Activated B cell treated with CpG ODN at 0.5 μM for 24 hours (primary cell): ENCODE data around the gene FAM177B. TPM values are rescaled to one million over a fixed set of nuclear protein-coding genes. Genes with fewer than 3 reads are reported as not detected.
"Not testable (repeated sequence)": the region's sequence is repeated elsewhere in the genome, so short reads cannot be mapped to it uniquely, and the experiment has no call there.

Experiments
- ATAC-seq: fragments of 200-7000 bp; cut with Tn5 transposase; one replicate; pipeline ENCODE4 v1.10.0; 2021; ENCODE audit warnings: low read depth, mild to moderate bottlenecking, moderate library complexity
- CTCF ChIA-PET: fragments of 350-600 bp; sonication (Branson Sonifier 250); formaldehyde crosslinking; loops from one replicate; lab custom pipeline; 2021; ENCODE audit warnings: antibody characterized with exemption; lab: Charles Lee
- POLR2A ChIA-PET: fragments of 350-600 bp; sonication (Branson Sonifier 250); formaldehyde crosslinking; loops from one replicate; lab custom pipeline; 2021; ENCODE audit warnings: antibody characterized with exemption; lab: Charles Lee
- DNase-seq: peaks from one replicate; pipeline ENCODE4 v3.0.0; 2022
- H3K27ac Mint-ChIP-seq: one replicate; pipeline ENCODE4 v1.8.0; 2020; ENCODE audit warnings: mixed read lengths
- H3K27me3 Mint-ChIP-seq: one replicate; pipeline ENCODE4 v1.8.0; 2021; ENCODE audit warnings: mixed read lengths
- H3K36me3 Mint-ChIP-seq: one replicate; pipeline ENCODE4 v1.8.0; 2021; ENCODE audit warnings: low read depth, mixed read lengths
- H3K4me1 Mint-ChIP-seq: one replicate; pipeline ENCODE4 v1.8.0; 2021; ENCODE audit warnings: mixed read lengths
- H3K4me3 Mint-ChIP-seq: one replicate; pipeline ENCODE4 v1.8.0; 2020; ENCODE audit warnings: mild to moderate bottlenecking, mixed read lengths
- H3K9me3 Mint-ChIP-seq: one replicate; pipeline ENCODE4 v1.8.0; 2020; ENCODE audit warnings: mixed read lengths
- CTCF ChIP-seq: fragments of 200-600 bp; IDR thresholded peaks from one replicate; pipeline ENCODE4 v1.8.0; 2022; ENCODE audit warnings: antibody characterized with exemption, mild to moderate bottlenecking
- intact Hi-C: fragments of 100-400 bp; cut with micrococcal nuclease; formaldehyde crosslinking; loops from one replicate; pipeline ENCODE4 v1.15.1; 2024
- total RNA-seq: library from RNA; stranded (reverse); gene quantifications from 2 replicates; pipeline ENCODE4 v1.2.3, GENCODE V29; 2022

Gene FAM177B
- total RNA-seq, 1 donor from 2014 or later = 3.5 TPM

DNA sequence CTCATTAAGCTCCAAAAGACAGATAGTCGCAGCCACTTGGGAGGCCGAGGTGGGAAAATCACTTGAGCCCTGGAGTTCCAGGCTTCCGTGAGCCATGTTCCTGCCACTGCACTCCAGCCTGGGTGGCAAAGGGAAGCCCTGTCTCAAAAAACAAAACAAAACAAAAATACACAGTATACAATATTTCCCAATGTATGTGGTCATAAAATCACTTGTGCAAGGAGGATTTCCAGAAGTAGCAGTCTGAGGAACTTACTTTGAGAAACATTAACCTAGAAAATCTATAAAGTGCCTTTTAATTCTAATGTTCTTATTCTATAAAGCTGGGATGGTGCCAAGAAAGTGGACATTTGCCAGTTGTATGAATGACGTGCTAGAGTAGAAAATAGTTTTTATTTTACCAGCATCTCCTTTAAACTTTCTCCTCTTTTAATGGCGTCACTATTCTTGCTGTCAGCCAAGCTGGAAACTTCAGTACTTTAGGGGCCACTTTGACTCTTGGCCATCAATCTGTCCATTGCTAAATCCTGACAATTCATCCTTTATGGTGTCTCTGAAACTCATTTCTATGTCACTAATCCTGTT lies 22.5 kb downstream of the FAM177B start:
- ATAC-seq (no peak), DNase-seq (no peak)
- ChIA-PET CTCF (no interaction called here), POLR2A (interaction anchor here (0.6 kb wide), 1 partner anchor 45 kb away, joined by 3 read pairs; no protein-coding TSS in a partner anchor)
- H3K27ac Mint-ChIP-seq = no peak overlapping the region
- peaks cover 10% of the 10 kb centered on the region for H3K36me3 Mint-ChIP-seq
- H3K4me1 Mint-ChIP-seq = peaks cover 16% of the 10 kb centered on the region
- intact Hi-C loops = no loop called here
- H3K4me3 Mint-ChIP-seq = no peak overlapping the region
- no peaks in the 10 kb centered on the region for H3K27me3 Mint-ChIP-seq
- TF ChIP-seq CTCF = no peak
- H3K9me3 Mint-ChIP-seq = no peaks in the 10 kb centered on the region

- Mint-ChIP-seq H3K4me3 (no peak overlapping the region), H3K36me3 (peaks cover 12% of the 10 kb centered on the region), H3K4me1 (peaks cover 3% of the 10 kb centered on the region), H3K27me3 (no peaks in the 10 kb centered on the region), H3K27ac (no peak overlapping the region), H3K9me3 (no peaks in the 10 kb centered on the region)
- ATAC-seq = no peak
- intact Hi-C loops = no loop called here
- no peak for TF ChIP-seq CTCF
- no peak for DNase-seq
- POLR2A ChIA-PET = no interaction called here
- CTCF ChIA-PET = interaction anchor here (0.9 kb wide), 1 partner anchor 22 kb away, joined by 3 read pairs; no protein-coding TSS in a partner anchor
Measured at GRCh38 chr1:222761083-222761482, 24.1 kb downstream of the FAM177B start.

- ATAC-seq, DNase-seq, H3K4me1 Mint-ChIP-seq, H3K27ac Mint-ChIP-seq, intact Hi-C loops, H3K9me3 Mint-ChIP-seq, H3K27me3 Mint-ChIP-seq, POLR2A ChIA-PET, CTCF ChIA-PET, H3K4me3 Mint-ChIP-seq: not testable (repeated sequence)
- peaks cover 12% of the 10 kb centered on the region for H3K36me3 Mint-ChIP-seq
Measured at GRCh38 chr1:222762178-222762577, 25.2 kb downstream of the FAM177B start.

GRCh38 chr1:222767152-222767571 lies 30.2 kb downstream of the FAM177B start:
- DNase-seq = no peak
- Mint-ChIP-seq H3K9me3 (peaks cover 8% of the 10 kb centered on the region), H3K27ac (peak overlapping the region; percentile 20), H3K27me3 (no peaks in the 10 kb centered on the region), H3K4me3 (no peak overlapping the region), H3K36me3 (peaks cover 13% of the 10 kb centered on the region), H3K4me1 (peaks cover 39% of the 10 kb centered on the region)
- POLR2A ChIA-PET = interaction anchor here (1.1 to 1.4 kb wide), 2 partner anchors 54 to 314 kb away, joined by 3 to 5 read pairs; partner anchors contain the start of genes AIDA and BROX
- CTCF ChIA-PET = interaction anchor here (1.3 kb wide), 1 partner anchor 28 kb away, joined by 3 read pairs; no protein-coding TSS in a partner anchor
- TF ChIP-seq CTCF = no peak
- ATAC-seq = no peak
- intact Hi-C loops = no loop called here

DNA sequence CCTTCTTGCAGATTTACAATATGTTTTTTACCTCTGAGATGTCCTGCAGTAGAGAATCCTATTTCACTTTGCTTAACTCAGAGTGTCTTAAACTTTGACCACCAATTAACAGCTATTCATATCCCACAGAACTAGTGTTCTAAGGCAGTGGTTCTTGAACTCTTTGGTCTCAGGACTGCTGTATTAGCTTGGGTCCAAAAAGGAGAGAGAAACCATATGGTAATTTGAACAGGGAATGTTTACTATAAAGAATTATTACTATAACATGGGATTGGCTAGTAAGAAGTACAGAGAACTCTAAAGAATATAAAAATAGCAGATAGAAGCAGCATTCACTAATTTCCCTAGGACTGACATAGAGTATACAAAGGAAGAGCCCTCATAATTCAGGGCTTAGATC lies 31.6 kb downstream of the FAM177B start:
- ATAC-seq = no peak
- DNase-seq = no peak
- no peak for TF ChIP-seq CTCF
- H3K36me3 Mint-ChIP-seq = peaks cover 13% of the 10 kb centered on the region
- H3K4me1 Mint-ChIP-seq = peaks cover 54% of the 10 kb centered on the region
- CTCF ChIA-PET = no interaction called here
- intact Hi-C loops = no loop called here
- peaks cover 8% of the 10 kb centered on the region for H3K9me3 Mint-ChIP-seq
- H3K27ac Mint-ChIP-seq = no peak overlapping the region
- H3K27me3 Mint-ChIP-seq = no peaks in the 10 kb centered on the region
- H3K4me3 Mint-ChIP-seq = no peak overlapping the region
- POLR2A ChIA-PET = interaction anchor here (1.4 kb wide), 1 partner anchor 313 kb away, joined by 3 read pairs; no protein-coding TSS in a partner anchor
